ENCODE data around the gene RHOBTB1.
"Not testable (repeated sequence)": the region's sequence is repeated elsewhere in the genome, so short reads cannot be mapped to it uniquely, and the experiment has no call there.

RHOBTB1 gene

DNA sequence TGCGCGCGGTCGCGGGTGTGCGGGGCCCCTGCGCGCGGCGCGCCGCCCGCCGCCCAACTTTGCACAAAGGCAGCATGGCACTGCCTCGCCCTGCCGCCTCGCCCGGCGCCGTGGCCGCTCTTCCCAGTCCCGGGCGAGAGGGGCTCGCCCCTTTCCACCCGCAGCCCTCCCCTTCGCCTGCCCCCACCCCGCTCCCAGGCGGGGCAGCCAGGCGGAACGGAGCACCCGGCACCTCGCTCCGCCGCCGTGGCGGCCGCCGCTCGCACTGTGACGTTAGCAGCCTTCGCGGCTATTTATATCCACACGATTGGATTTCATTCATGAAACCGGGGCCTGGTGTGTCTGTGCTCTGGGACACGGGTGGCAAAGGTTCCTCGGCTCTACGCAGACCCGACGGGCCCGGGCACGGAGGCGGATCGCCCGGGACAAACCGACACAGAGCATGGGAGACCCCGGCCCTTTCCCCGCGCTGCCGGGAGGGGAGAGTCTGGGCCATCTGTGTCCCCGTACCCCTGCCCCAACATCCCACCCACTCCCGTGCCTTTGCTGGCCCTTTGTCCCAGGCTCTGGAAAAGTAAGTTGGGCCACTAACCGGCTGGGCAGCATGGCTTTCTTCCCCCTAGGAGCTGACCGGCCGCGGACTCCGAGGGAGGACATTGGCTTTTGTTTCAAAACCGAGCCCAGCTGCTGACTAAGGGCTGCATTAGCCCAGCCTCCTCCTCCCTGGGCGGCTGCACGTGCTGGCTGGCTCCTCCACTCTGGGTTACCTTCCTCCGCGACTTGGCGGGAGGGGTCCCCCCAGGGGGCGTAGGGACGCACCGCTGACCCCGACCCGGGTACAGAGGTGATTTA, at the start of gene RHOBTB1:
Gene RHOBTB1 (minus strand): TSS at position 128 of the 852 bp plus-strand sequence. CDS start 32,643 bp downstream, outside the sequence.
- DNase-seq (ENCODE audit: low spot score), result peak; percentile 88

DNA sequence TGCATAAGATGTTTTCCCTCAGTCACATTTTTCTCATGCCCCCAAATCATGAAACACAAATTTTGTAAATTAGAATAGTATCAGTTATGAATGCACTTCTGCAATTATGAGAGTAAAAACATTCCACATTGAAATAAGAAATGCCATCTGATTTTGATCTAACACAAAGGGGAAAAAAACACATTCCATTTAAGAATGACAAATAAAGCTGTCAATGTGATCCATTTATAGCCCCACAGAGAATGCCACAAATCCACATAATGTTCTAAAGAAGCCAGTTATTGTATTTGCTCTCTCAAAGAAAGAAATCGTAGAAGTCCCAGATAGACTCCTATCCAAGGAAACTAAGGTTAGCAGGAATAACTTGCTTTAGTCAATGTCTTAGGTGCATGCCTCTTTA, 48.7 kb upstream of the RHOBTB1 start:
- no peak for DNase-seq (ENCODE audit: low spot score)

- no peak for DNase-seq (ENCODE audit: low spot score)
These were observed 46.7 kb upstream of the RHOBTB1 start for GRCh38 chr10:60990663-60991062.

GRCh38 chr10:60989400-60989876, 45.5 kb upstream of the RHOBTB1 start:
- DNase-seq (ENCODE audit: low spot score), result no peak

DNA sequence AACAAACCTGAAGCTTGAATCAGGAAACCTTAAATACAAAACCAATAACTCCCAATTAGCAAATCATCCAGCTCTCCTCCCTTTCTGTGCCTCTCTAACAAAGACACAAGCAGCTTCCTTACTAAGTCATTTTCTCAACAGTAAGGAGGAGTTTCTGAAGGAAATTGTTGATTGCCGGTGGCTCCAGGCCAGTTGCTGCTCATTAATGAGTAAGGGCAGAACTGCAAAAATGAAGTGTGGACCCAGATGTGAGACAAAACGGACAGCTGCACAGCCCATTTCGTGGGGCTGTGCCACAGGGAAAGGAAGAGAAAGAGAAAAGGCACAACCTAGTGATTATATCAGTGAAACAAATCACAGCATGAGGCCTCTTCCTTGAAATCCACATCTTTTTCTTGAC, 42.8 kb upstream of the RHOBTB1 start:
- DNase-seq (ENCODE audit: low spot score), result no peak

DNA sequence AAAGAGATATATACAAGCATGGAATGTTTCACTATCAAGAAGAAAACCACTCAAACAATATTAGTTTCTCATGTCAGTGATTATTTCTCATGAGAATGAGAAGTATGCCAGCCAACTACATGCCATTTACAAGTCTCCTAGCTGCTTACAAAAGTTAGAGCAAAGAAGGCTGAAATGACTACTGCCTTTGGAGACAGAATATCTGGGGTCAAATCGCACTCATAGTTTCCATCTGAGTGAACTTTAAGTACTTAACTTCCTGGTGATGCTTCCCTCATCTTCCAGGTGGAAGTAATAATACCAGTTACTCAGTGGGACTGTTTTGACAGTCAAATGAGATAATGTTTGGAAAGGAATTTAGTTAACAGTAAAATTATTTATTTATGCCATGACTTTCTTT, 42.0 kb upstream of the RHOBTB1 start:
- peak; percentile 73 for DNase-seq (ENCODE audit: low spot score)

DNA sequence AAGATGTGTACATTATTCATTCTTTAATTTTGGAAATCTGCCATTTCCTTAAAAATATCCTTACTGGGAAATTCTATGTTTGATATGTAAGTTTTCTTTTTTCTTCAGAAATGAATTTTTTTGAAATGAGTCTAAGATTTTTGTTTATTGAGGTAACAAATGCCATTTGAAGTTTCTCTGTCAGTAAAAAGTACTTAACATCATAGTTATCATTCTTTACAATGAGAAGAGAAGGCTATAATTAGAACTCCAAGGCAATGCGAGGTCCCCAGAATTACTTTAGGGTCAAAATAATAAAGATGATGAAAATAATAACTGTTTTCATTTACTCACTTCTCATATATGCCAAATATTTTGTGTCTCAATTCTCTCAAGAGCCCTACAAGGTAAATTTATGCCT, 37.0 kb upstream of the RHOBTB1 start:
- DNase-seq (ENCODE audit: low spot score), result no peak

DNA sequence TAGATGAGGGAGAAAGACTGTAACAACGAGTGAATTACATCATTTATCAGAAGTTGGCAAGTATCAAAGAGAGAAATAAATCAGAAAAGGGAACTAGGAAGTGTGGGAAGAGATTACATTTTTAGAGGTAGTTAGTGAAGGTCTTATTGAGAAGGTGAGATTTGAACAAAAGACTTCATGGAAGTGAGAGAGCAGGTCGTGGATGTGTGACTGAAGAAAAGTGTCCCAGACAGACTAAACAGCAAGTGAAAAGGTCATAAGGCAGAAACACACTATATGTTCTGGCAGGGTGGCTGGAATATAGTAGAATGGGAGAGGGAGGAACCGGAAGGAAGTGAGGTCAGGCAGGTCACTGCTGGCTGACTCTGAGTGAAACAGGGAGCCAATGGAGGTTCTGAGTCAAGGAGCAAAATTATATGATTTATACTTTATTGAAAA, 35.7 kb upstream of the RHOBTB1 start:
- DNase-seq (ENCODE audit: low spot score), result no peak

DNA sequence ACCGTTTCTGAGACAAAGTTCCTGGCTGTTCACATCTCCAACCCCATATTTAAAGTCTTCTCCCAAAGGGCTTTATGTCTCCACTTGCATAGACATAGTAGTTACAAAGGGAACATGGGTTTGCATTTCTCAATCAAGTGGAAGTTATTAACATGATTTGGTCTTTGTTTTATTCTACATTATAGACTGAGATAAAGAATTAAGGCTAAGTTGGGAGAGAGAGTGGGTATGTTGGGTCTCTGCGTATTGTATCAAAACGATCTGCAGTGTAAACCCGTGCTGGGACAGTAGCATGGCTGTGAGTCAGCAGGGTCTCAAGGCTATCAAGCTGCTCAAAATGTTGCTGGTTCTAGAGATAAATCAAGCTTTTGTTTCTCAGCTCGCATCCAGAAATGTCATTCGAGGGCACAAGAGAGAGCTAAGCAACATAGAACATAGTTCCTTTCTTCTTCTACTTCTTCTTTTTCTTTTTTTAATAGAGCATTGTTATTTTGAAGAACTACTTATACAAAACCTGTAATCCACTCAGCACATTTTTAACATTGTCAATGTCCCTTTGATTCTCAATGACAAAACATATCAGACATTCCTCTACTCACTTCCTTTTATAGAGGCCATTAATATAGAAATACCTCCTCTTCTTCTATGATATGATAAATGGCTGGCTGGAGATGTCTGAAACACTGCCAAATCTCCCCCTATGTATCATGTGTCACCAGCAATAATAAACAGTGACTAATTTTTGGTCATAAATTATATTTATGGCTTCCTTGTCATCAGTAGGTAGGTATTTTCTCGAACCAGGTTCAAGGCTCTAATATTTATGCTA, 34.5 kb upstream of the RHOBTB1 start:
- peak; percentile 80 for DNase-seq (ENCODE audit: low spot score)

- DNase-seq (ENCODE audit: low spot score), result peak; percentile 76
These were observed 33.5 kb upstream of the RHOBTB1 start for GRCh38 chr10:60977161-60978122.

- no peak for DNase-seq (ENCODE audit: low spot score)
These were observed 32.7 kb upstream of the RHOBTB1 start for GRCh38 chr10:60976687-60977086.

DNA sequence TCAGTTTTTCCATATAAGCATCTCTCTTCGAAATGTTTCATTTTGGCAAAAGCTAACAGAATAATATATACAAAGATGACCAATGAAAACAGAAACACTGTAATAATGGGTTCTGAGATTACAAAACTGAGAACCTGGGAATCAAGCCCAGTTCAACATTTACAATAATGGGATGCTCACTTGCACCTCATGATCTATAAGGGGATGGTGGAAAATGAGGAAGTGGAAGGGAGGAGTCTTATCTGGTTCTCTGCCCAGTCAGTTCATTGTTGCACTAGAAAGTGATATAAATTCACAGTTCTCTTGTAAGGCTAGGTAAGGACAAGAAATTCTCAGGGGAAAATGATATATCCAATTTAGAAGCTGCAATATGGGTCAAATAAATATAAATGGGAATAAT, 31.7 kb upstream of the RHOBTB1 start:
- DNase-seq (ENCODE audit: low spot score), result no peak

DNA sequence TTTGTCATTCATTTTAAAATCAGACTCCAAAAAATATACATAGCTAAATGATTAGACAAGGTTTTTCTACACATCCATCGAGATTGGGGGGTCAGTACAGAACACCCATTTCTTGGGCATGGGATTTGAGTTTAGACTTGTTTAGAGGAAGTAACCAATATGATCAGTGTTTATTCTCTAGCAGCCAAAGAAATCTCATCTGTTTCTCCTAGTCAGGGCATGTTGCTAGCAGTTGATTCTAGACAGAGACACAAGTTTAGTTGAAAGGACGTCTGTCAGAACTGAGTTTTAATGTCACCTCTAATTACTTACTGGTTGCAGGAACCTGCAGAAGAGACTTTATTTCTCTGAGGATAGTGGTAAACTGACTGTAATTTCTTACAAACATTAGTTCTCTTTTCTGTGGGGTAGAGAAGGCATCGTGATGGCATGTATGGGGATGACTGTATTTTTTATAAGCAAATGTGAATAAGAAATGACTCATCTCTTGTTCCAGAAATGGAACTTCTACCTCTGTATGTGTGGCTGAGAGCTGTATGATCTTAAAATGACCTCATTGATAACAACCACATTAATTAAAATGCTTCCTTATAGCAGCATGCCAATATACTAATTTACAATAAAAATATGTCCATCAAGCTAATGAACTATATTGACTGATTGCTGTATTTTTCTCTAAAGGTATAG, 30.6 kb upstream of the RHOBTB1 start:
- peak; percentile 59 for DNase-seq (ENCODE audit: low spot score)

DNA sequence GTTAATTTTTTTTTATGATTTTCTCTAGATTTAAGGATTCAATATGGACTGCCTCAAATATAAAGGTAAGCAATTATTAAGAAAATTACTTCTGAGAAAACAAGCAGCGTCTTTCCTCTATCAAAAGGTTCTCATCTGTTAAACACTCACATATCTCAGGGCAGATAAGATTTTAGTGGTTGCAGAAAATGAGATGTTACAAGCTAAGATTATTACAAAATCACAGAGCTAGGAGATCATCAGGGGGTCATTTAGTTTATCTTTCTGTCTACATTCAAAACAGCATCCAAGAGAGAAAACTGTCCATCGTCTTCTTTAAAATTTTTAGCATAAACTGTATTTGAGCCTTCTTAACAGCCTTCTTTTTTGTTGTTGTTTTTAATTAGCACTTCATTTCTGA, 29.1 kb upstream of the RHOBTB1 start:
- DNase-seq (ENCODE audit: low spot score), result no peak

GRCh38 chr10:60972181-60972580, 28.2 kb upstream of the RHOBTB1 start:
- DNase-seq (ENCODE audit: low spot score), result not testable (repeated sequence)

GRCh38 chr10:60970526-60970925, 26.5 kb upstream of the RHOBTB1 start:
- no peak for DNase-seq (ENCODE audit: low spot score)

- DNase-seq (ENCODE audit: low spot score), result no peak
These were observed 24.5 kb upstream of the RHOBTB1 start for GRCh38 chr10:60968504-60968903.

DNA sequence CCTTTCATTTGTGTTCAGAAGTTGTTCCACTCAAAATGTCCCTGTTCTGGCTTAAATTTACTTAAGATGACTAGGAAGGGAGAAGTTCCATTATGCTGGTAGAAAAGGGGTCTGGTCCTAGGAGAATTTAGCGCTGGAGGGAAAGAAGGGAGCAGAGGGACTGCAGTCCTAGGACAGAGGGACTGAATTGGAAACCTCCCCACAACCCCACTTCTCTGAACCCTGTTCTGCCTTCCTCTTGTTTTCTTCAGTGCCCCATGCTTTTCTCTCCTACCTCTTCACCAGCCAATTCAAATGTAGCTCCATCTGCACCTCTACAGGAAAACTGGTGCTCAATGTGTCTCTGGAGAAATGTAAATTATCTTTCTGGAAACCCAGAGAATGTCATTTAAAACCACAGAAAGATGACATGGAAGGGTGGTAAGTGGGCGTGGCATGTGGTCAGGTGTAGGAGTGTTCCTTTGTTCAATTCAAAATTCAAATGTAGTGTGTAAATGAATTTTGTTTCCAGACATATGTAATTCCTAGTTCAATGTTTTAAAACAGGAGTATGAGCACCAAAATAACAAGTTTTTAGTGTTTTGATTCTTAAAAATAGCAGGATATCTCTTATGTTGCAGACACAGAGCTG, 24.0 kb upstream of the RHOBTB1 start:
- DNase-seq (ENCODE audit: low spot score), result no peak

- DNase-seq (ENCODE audit: low spot score), result no peak
These were observed 23.3 kb upstream of the RHOBTB1 start for GRCh38 chr10:60967260-60967659.

GRCh38 chr10:60965696-60966095, 21.7 kb upstream of the RHOBTB1 start:
- DNase-seq (ENCODE audit: low spot score), result no peak

All from kidney tubule cell (primary cell).